Anterior cingulate cortex (tissue), 58 donors: ENCODE measurements around the gene JAKMIP2.

Source experiments
- DNase-seq, 58 donors: peaks; one replicate each; lab custom pipeline; 2025; lab: John Stamatoyannopoulos, UW

Gene JAKMIP2

DNA sequence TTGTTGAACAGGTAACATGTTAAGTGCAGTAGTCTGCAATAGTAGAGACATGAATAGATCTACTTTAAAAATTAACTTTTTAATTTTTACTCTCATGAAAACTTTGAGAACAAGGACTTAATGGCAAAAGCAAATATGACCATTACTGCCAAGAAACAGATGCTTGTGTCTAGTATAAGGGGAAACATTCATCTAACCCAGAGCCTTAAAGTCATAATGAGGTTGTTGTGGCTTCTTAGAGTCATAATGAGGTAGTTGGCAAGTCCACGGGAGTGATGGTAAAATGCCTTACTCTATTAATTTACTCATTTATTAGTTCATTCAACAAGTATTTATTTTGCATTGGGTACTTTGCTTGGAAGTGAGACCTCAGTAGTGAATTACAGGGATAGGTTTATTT lies 71.5 kb downstream of the JAKMIP2 start:
- no peak for DNase-seq

DNA sequence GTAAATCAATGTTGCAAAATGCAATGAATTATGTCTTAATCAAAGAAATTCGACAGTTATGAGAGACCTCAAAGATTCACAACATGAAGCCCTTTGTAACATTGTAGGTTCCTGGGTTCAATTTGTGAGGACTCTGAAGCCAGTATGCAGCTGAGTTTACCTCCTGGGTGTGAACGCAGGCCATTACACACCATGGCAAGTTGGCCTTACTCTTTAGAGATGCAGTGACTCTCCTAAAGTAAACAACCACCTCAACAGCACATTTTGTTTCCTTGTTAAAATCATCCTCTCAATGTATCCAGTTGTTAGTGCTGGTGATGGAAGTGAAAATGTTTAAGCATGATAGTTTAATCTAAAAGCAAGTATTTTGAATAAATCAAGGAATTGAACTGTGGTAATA lies 73.8 kb downstream of the JAKMIP2 start:
- DNase-seq = no peak

DNA sequence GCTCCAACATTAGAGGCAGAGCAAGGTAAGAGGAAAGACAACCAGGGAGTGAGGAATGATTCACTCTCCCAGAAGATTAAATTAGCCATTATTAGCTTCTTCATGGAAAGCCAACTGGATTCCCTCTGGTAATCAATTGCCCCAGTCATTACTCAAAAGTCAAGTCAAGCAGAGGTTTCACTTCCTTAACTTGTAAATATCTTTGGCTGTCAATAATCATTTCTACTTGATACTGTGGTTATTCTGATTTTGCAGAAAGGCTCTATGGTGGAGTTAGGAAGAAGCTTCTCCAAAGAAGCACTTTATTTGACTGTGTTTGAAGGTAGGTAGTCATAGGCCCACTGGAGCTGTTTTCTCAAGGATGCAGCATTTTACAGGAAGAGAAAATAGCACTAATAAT lies 78.0 kb downstream of the JAKMIP2 start:
- DNase-seq = no peak

DNA sequence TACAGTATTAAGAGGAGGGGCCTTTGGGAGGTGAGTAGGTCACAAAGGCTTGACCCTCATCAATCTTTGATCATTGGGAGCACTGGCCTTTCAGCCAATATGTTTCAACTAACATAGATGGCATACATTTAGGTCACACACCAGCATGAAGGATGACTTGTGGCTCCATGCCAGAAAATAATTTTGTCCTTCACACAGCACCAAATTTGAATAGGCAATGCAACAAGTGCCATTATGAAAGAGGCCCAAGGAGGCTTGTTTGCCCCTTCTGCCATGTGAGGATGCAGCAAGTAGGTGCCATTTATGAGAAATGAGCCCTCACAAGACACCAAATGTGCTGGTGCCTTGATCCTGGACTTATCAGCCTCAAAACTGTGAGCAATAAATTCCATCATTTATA lies 81.1 kb downstream of the JAKMIP2 start:
- DNase-seq = no peak

DNA sequence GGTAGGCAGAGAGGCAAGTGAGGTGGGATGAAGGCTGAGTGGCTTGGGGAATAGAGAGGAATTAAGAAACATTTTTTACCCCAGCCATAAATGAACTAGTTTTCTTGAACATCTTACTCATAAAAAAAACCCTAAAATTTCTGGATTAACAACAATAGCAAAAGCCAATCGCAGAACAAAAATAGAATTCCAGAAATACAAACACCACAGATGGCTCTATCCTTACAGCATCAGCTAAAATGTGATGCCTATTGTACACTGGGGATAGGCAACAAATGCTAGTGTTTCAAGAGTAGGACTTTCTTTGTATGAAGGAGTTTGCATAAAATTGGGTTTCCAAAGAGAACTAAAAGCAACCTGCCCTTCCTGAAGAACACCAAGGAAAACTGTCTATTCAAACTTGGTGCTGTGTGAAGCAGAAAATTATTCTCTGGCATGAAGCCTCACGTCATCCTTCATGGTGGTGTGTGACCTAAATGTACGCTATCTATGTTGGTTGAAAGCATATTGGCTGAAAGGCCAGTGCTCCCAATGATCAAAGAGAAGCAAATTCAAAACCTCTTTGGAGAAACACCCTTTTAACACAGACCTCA lies 82.9 kb downstream of the JAKMIP2 start:
- DNase-seq = peak in 1 of 58 donors; percentile 7

DNA sequence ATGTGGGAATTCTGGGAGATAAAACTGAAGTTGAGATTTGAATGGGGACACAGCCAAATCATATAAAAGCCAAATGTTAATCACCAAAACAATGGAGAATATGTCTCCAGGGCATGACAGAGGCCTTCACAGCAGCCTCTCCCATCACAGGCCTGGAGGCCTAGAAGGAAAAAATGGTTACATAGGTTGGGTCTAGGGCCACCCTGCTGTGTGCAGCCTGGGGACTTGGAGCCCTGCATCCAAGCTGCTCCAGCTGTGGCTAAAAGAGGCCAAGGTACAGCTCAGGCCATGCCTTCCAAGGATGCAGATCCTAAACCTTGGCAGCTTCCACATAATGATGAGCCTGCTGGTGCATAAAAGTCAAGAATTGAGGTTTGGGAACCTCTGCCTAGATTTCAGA lies 85.1 kb downstream of the JAKMIP2 start:
- DNase-seq = no peak

DNA sequence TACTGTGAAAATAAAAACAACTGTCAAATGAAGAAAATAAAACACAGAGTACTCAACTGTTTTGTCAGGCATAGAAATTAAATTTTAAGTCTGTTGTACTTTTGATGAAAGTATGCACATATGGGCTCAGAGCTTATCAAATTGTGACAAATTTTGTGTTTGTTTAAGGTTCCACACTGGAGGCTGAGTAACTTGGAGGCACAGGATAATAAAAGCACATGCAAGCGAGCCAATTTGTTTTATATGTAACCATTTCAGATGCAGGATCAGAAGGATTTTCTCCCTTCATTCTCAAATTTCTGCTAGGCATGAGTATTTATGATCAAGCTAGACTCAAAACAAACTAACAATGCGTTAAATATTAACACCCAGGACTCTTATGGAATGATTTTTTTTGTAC lies 87.8 kb downstream of the JAKMIP2 start:
- no peak for DNase-seq

DNA sequence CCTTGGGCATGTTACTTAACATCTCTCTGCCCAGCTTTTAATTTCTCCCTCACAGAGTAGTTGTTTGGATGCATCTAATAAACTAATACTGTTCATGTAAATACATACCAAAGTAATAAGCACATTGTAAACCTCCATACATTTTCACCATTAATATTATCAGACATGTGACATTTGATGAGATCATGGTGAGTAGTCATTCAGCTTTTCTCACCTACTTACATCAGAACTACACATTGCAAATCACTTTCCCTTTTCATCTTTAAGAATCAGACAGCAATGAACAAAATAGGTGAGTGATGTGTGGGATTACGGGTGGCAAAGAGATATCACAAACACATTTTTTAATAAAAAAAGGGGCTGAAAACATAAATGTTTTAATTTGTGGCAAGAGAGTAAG lies 89.3 kb downstream of the JAKMIP2 start:
- no peak for DNase-seq

DNA sequence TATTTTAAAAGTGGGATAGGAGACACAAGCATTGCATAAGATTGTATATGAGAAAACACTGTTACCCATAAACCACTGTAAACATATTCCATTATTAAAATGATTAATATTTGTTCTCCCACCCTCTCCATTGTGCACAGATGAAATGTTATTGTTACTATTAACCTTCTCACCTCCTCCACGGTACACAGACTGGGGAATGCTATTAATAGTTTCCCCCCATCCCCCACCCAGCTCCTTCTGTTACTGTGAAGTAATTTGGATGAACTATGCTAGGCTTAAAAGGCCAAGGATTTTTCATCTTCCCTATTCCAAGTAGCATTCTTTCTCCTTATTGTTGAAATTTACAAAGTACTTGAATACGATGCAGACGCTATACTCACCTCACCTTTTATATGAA lies 91.4 kb downstream of the JAKMIP2 start:
- no peak for DNase-seq

DNA sequence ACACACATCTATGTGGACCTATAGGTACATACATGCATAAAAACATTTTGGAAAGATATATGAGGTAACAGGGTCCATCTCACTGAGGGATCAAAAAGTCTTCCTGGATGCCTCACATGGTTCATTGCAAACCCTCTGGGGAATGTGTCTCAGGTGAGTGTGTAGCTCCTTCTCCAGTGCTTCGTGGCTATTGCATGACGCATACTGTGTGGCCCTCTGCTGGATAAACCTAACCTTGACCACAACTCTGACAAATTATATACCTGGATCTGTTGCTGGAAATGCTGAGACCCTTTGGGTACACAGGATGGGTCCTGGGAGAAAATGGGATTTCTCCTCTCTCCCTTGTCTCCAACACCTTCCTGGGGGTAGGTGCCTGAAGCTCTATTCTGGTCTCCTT lies 91.9 kb downstream of the JAKMIP2 start:
- DNase-seq = no peak

DNA sequence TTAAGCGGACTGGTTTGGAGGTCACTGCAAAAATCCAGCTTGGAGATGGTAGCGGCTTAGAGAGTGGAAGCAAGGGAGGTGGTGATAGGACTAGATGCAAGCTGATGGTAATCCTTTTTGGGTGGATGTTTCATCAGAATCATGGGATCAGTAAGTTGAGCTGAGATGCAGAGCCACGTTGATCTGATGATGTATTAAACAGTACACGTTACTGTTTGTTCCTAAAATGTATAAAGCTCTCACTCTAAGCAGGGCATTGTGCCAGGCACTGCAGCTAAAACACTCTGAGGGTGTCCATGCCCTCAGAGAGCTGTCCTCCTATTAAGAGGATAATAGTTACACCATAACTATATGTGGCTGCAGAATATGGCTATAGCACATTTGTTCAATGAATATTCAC lies 93.1 kb downstream of the JAKMIP2 start:
- DNase-seq = no peak

DNA sequence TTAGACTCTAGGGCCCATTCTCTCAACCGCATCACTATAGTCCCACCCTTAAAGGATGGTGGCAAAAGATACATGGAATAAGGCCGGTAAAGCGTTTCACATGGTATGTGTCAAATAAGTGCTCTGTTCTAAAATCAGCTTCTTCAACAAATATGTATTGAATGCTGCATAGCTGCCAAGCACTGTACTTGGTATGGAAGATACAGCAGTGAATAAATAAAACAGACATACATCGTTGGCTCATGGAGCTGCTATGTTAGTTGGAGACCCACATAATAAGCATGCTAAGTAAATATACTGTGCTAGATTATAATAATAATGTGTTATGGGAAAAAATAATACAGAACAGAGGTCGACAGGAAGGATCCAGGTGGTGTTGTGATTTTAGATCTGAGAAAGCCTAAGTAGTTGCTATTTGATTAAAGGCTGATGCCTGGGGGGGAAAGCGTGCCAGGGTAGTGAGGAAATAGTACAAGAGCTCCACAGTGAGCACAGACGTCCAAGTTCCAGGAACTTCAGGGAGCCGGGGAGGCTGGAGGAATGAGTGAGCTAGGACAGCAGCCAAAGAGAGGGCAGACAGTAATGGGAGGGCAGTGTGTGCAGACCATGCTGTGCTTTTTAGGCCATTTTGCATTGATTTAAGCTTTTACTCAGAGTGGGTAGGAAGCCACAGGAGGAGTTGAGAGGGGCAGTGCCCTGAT lies 93.7 kb downstream of the JAKMIP2 start:
- peak in 47 of 58 donors; percentile 5 to 81 (median 39) for DNase-seq

DNA sequence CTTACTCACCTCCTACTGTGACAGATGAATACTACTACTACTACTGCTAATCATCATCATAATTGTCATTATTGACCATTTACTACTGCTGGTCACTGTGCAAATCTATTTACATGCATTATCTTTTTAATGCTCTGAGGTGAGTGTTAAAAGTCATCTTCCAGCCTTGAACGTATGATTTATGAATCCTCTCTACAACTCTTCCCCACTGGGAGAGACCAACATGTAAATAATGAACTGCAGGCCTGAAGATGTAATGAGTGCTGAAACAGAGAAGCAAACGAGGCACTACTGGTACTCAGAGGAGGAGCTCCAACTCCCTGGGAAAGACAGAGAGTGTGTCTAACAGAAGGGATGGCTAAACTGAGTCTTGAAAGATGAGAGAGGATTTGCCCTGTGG lies 95.4 kb downstream of the JAKMIP2 start:
- no peak for DNase-seq

DNA sequence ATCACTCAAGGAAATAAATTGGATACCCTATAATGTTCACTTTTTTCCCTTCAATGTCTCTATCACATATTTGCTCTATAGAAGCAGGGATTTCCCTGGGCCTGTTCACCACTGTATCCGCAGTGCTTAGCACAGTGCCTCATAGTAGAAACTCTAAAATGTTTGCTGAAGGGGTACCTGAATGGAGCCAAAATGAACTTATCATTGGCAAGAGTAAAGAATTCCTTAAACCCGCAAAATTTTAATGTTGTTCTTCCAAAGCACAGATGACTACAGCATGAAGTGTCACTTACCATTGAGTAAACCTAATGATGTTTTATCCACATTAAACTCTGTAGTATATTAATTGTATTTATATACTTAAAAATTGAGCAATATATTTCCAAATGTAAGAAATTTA lies 96.1 kb downstream of the JAKMIP2 start:
- DNase-seq = no peak

DNA sequence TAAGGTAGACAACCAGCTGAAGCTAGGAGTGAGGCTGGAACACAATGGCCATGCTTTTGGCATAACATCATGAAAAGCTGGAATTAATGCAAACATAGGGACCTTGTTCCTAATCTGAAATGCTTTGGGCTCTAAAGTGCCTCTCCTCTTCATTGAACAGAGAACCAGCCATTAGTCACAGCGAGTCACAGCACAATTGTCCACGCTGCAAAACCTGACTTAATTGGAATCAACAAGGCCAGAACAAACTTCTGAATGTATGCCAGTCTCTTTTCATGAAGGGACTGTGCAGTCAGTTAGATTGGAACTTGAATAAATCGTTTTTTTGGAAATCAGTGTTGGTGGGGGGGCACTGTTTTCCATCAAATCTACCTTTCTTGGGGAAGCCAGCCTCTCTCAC lies 96.5 kb downstream of the JAKMIP2 start:
- peak in 11 of 58 donors; percentile 2 to 39 (median 10) for DNase-seq

DNA sequence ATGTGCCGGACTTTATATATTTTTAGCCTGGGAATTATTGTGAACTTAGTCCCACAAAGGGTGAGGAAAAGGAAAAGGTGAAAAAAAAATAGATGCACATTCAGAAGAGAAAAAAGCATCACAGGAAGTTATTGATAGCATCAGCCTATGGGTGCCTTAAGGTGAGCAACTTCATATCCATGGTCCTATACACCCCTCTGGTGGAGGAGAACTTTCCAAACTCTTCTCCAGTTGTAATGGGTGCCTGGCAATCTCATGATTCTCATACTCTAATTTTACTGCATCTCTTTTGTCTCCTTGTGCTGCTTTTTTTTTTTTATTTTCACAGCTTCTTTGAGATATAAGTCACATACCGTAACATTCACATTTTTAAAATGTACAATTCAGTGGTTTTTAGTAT lies 107.4 kb downstream of the JAKMIP2 start:
- DNase-seq = no peak

DNA sequence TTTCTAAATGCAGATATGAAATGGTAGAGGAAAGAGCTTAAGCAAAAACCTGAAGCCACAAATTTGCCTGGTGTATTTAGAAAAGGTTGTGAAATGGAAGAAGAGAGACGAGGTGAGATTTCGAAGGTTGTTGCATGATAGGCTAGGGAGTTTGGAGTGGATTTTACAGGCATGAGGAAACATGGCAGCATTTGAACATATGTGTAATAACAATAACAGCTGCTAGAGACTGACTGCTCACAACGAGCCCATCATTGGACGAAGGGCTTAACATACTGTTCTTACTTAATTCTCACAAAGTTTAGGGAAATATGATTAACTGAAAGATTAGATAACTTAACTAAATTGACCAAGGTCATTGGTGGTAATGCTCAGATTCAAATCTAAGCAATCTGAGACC lies 108.1 kb downstream of the JAKMIP2 start:
- no peak for DNase-seq

DNA sequence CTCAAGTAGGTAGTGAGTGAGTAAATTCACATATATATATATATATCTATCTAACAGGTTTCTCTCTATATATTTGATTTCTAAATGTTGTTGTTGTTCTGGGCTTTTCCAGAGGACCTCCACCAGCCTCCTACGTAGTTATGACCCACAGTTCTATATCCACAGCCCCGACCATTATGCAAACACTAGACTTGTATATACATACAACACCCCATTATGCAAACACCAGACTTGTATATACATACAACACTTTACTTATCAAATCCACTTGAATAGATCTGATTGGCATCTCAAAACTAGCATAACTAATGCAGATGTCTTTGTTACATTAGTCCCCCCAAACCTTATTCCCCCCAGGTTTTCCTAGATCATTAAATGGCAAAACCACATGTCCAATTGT lies 108.7 kb downstream of the JAKMIP2 start:
- no peak for DNase-seq

DNA sequence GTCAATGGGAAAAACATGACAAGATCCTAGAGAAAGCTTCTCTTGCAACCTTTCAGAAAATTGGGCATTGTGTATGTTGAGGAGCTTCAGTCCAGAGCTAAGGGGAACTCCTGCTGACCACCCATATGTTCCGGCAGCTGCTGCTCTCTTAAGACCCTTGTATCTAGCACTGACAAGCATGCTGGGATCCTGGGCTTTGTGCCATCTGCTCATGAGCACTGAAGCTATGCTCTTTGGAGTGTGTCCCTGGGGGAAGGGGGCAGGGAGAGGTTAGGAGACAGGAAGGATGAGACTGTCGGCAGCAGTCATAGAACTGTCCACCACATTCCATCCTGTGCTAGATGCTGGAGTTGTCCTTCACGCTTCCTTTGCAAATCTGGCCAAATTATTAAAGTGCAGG lies 109.3 kb downstream of the JAKMIP2 start:
- DNase-seq = peak in 26 of 58 donors; percentile 7 to 50 (median 21)

DNA sequence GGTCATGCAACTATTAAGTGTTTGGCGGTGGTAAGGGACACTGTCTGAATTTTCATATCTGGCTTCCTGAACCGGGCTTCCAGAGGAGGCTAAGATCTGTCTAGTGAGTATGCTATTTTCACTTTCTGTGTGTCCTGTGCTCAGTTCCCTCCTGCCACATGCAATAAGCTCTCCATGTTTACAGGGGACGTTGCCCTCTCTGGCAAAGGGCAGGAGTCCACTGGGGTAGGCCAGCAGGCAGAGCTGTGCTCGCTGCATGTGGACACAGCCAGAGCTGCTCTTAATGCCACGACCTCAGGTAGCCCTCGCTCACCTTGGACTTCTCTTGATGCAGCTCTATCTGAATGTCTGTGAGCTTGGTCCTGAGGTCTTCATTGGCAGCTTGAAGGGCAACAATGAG lies 111.2 kb downstream of the JAKMIP2 start:
- DNase-seq = no peak

DNA sequence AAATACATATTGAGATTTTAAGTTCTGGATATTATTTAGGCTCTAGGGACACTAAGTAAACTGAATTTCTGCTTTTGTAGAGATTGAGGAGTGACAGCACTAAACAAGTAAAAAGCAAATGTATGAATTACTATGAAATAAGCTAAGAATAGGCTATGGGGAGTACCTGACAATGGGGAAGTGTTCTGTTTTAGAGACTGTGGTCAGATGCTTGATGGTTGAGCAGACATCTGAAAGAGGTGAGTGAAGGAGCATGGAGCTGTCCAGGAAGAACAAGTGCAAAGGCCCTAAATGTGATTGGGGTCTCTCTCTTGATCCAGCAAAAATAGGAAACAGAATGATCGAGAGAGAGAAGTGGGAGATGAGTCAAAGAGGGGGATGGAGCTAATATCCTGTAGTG lies 111.7 kb downstream of the JAKMIP2 start:
- no peak for DNase-seq

DNA sequence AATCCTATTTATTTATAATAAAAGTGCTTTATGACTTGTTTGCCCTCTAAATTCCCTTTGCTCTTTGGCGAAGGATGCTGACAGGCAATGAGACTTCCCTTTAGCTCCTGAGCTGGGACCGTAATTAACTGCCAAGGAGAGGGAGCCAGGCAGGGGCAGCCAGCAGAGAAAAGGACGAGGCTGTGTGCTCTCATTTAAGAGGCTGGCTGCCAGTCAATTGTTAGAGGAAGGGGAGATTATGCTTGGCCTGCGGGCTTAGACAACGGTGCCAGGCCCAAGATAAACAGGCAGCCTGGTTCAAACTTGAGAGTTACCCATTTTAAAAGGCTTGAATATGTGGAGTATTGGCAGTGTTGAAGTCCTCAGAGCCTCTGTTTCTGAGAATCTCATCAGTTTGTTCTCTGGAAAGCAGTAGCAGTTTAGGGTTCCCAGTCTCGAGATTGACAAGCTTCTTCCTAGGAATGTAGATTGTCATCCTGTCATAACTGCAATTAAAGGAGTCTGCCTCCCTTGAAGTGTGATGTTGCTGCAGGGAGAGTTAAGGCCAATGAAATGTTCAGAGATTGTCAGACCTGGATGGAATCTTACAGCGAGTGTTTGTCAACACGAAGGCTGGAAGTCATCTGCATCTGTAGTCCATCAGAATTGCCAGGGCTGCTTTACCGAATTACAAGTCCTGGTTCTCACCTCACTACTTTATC lies 113.2 kb downstream of the JAKMIP2 start:
- DNase-seq = peak in 17 of 58 donors; percentile 3 to 58 (median 31)
